Occipital lobe (tissue), 2 donors: ENCODE data around the gene OPCML. TPM values are rescaled to one million over a fixed set of nuclear protein-coding genes. Genes with fewer than 3 reads are reported as not detected.

Experiments used
- DNase-seq: peaks from one replicate; lab custom pipeline; 2025; lab: John Stamatoyannopoulos, UW
- total RNA-seq: library from RNA; depleted of rRNA; stranded (reverse); fragments of >200 nt; gene quantifications from one replicate; pipeline ENCODE4 v1.2.3, GENCODE V29; 2014

The OPCML gene
- total RNA-seq, 1 donor from 2014 or later, result 65.5 TPM

GRCh38 chr11:132590554-132590953, 941.7 kb downstream of the OPCML start:
- DNase-seq, result no peak

GRCh38 chr11:132589791-132590190, 942.5 kb downstream of the OPCML start:
- DNase-seq, result no peak

GRCh38 chr11:132588366-132588765, 943.9 kb downstream of the OPCML start:
- DNase-seq, result no peak

GRCh38 chr11:132587716-132588115, 944.6 kb downstream of the OPCML start:
- DNase-seq, result no peak

- no peak for DNase-seq
Observed at GRCh38 chr11:132586801-132587200, 945.5 kb downstream of the OPCML start.

- no peak for DNase-seq
Observed at GRCh38 chr11:132579634-132580327, 952.5 kb downstream of the OPCML start.

- DNase-seq, result no peak
Observed at GRCh38 chr11:132579136-132579535, 953.2 kb downstream of the OPCML start.

GRCh38 chr11:132578580-132578979, 953.7 kb downstream of the OPCML start:
- no peak for DNase-seq

- DNase-seq, result no peak
Observed at GRCh38 chr11:132576706-132577105, 955.6 kb downstream of the OPCML start.

- DNase-seq, result no peak
Observed at GRCh38 chr11:132564091-132564885, 968.0 kb downstream of the OPCML start.

- no peak for DNase-seq
Observed at GRCh38 chr11:132563050-132563449, 969.3 kb downstream of the OPCML start.

- DNase-seq, result no peak
Observed at GRCh38 chr11:132561937-132562336, 970.4 kb downstream of the OPCML start.

- DNase-seq, result no peak
Observed at GRCh38 chr11:132559331-132560036, 972.8 kb downstream of the OPCML start.

GRCh38 chr11:132556316-132556715, 976.0 kb downstream of the OPCML start:
- no peak for DNase-seq

- DNase-seq, result no peak
Observed at GRCh38 chr11:132555617-132556016, 976.7 kb downstream of the OPCML start.

GRCh38 chr11:132551016-132551415, 981.3 kb downstream of the OPCML start:
- no peak for DNase-seq

- no peak for DNase-seq
Observed at GRCh38 chr11:132549561-132549960, 982.7 kb downstream of the OPCML start.

- DNase-seq, result no peak
Observed at GRCh38 chr11:132549001-132549400, 983.3 kb downstream of the OPCML start.

GRCh38 chr11:132544007-132544406, 988.3 kb downstream of the OPCML start:
- DNase-seq, result no peak

- no peak for DNase-seq
Observed at GRCh38 chr11:132541794-132542193, 990.5 kb downstream of the OPCML start.

GRCh38 chr11:132540581-132540980, 991.7 kb downstream of the OPCML start:
- DNase-seq, result no peak
